GM18870 (cell line): ENCODE data around the gene SLC22A1.
"Not testable (repeated sequence)": the region's sequence is repeated elsewhere in the genome, so short reads cannot be mapped to it uniquely, and the experiment has no call there.

Experiments used
- ATAC-seq: cut with Tn5 transposase; IDR thresholded peaks from one replicate; pipeline ENCODE4 v1.9.1; 2021; ENCODE audit warnings: moderate library complexity; ENCODE audit not compliant: unreplicated experiment

Gene SLC22A1

DNA sequence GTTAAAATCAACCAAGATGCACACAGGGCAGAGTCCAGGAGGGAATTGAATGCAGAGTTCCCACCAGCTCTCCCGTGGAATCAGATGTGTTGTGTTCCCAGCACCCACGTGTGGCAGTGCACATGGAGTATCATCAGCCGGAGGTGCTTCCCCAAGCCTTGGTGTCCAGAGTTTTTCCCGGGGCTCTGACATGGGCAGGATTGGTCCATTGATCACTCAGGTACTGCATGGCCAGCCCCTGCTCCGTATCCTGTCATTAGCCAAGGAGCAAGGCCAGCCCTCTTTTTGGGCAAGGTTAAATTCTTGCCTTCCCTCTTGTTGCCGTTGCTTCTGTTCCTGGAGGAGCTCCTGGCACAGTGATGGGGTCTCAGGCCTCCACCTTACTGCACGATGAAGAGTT lies 28.6 kb upstream of the SLC22A1 start:
- no peak for ATAC-seq

DNA sequence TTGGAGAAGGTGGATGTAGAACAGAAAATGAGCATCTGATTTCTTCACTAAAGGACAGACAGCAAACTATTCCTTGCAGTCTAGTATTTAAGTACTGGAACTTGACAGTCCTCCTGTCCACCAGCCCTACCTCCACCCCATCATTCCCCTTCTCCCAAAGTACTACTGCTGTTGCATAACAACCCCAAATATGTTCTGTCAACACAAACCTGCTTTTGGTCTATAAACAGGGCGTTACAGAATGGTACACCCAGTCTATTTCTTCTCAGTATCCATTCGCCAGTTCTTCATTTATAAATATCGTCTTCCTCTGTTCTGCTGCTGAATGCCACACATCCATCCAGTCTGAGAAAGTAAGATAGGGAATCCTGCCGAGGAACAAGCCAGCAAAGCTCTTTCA lies 27.7 kb upstream of the SLC22A1 start:
- no peak for ATAC-seq

- no peak for ATAC-seq
Observed at GRCh38 chr6:160095146-160095845, 26.3 kb upstream of the SLC22A1 start.

DNA sequence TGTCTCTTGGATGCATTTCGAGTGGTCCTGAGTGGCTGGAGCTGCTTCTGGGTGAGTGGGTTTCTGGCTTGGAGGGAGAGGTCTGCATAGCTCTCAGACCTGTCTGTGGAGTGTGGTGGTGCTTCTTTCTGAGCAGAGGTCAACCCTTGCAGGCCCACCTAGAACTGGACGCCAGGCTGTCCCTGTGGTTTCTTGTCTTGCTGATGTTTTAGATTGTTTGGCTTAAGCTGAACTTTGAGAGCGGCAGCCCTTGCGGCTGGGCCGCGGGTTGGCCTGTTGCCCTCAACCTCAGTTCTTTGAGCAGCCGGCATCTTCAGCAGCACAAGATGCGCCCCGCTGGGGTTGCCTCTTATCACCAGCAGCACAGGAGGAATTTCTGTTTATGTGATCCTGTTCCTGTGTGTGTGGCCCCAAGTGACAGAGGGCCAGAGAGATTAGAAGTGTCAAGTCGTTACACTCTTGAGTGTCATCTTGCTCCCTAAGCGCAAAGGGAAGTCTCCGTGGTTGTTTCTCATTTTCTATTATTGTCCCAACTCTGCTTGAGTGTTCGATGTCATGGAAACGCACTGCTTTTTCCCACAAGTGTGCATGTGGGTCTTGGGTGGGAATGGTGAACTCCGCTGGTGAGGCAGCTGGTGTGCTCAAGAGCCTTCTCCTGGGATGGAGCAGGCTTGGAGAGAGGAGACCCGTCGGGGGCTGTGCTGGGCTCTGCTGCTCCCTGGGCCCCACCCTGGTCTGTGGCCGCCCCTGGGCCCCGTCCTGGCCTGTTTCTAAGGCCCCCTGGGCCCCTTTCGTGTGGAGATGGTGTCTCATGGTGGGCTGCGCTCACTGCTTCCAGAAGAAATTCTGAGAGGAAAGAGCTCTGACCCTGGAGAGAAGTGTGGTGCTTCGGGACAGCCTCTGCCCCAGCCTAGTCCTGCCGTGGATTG lies 20.1 kb upstream of the SLC22A1 start:
- ATAC-seq, result no peak

- ATAC-seq, result no peak
Observed at GRCh38 chr6:160102399-160102798, 19.2 kb upstream of the SLC22A1 start.

GRCh38 chr6:160102956-160103824 lies 18.4 kb upstream of the SLC22A1 start:
- ATAC-seq, result no peak

GRCh38 chr6:160103825-160104100 lies 17.9 kb upstream of the SLC22A1 start:
- ATAC-seq, result no peak

DNA sequence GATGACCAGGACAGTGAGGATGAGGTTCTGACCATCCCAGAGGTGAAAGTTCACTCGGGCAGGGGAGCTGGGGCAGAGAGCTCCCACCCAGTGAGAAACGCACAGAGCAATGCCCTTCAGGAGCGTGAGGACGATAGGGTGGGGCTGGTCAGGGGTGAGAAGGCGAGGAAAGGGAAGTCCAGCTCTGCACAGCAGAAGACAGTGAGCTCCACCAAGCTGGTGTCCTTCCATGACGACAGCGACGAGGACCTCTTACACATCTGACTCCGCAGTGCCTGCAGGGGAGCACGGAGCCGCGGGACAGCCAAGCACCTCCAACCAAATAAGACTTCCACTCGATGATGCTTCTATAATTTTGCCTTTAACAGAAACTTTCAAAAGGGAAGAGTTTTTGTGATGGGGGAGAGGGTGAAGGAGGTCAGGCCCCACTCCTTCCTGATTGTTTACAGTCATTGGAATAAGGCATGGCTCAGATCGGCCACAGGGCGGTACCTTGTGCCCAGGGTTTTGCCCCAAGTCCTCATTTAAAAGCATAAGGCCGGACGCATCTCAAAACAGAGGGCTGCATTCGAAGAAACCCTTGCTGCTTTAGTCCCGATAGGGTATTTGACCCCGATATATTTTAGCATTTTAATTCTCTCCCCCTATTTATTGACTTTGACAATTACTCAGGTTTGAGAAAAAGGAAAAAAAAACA lies 16.6 kb upstream of the SLC22A1 start:
- no peak for ATAC-seq

DNA sequence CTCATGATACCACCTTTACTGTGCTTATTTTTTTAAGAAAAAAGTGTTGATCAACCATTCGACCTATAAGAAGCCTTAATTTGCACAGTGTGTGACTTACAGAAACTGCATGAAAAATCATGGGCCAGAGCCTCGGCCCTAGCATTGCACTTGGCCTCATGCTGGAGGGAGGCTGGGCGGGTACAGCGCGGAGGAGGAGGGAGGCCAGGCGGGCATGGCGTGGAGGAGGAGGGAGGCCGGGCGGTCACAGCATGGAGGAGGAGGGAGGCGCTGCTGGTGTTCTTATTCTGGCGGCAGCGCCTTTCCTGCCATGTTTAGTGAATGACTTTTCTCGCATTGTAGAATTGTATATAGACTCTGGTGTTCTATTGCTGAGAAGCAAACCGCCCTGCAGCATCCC lies 15.6 kb upstream of the SLC22A1 start:
- no peak for ATAC-seq

- no peak for ATAC-seq
Observed at GRCh38 chr6:160106701-160107100, 14.9 kb upstream of the SLC22A1 start.

GRCh38 chr6:160108077-160108476 lies 13.5 kb upstream of the SLC22A1 start:
- no peak for ATAC-seq

DNA sequence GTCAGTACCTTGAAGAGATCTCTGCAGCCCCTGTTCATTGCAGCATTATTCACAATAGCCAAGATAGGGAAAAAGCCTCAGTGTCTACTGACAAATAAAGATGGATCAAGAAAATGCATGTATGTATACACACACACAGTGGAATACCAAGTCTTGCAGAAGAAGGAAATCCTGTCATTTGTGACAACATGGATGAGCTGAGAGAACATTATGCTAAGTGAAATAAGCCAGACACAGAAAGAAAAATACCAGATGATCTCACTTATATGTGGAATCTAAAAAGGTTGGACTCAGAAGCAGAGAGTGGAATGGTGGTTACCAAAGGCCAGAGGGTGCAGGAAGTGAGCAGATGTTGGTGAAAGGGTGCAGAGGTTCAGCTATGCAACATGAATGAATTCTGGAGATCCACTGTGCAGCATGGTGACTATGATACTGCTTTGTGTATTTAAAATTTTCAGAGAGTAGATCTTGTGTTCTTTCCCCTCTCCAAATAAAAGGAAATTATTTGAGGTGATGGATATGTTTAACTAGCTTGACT lies 11.0 kb upstream of the SLC22A1 start:
- ATAC-seq, result no peak

DNA sequence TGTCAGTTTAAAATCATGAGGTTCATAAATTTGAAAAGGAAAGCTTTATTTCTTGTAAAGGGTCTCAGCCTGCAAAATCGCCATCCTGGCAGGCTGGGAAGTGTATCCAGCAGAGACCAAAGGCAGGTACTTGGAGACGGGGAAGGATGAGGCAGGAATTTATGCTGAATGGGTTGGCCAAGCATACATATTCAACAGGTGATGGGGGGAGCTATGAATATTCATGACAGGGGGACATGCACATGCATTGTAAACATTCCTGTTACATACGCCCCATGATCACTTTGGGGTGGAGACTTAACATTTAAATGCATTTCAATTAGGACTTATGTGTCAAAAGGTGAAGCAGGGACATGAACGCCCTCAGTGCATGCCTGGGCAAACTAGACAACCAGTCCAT lies 9.8 kb upstream of the SLC22A1 start:
- ATAC-seq, result no peak

GRCh38 chr6:160112628-160113299 lies 8.9 kb upstream of the SLC22A1 start:
- no peak for ATAC-seq

DNA sequence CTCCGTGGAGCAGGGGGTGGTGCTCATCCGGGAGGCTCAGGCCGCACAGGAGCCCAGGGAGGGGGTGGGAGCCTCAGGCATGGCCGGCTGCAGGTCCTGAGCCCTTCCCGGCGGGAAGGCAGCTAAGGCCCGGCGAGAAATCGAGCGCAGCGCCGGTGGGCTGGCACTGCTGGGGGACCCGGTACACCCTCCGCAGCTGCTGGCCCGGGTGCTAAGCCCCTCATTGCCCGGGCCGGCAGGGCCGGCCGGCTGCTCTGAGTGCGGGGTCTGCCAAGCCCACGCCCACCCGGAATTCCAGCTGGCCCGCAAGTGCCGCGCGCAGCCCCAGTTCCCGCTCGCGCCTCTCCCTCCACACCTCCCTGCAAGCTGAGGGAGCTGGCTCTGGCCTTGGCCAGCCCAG lies 7.1 kb upstream of the SLC22A1 start:
- not testable (repeated sequence) for ATAC-seq

DNA sequence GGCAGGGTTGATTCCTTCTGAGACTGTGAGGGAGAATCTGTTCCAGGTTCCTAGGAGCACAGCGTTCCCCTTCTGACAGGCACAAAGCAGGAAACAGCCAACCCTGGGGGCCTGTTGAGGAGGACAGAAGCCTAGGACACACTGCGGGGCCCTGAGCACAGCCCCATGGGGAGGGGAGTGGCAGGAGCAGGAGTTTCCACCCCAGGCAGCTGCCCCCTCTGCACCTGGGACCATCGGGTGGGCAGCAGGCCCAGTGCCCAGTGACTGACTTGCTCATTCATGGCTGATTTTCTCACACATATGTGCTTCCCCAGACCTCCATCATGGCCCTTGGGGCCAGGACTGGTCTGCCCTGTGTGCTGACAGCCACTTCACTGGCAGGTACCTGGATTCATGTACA lies 6.2 kb upstream of the SLC22A1 start:
- no peak for ATAC-seq

DNA sequence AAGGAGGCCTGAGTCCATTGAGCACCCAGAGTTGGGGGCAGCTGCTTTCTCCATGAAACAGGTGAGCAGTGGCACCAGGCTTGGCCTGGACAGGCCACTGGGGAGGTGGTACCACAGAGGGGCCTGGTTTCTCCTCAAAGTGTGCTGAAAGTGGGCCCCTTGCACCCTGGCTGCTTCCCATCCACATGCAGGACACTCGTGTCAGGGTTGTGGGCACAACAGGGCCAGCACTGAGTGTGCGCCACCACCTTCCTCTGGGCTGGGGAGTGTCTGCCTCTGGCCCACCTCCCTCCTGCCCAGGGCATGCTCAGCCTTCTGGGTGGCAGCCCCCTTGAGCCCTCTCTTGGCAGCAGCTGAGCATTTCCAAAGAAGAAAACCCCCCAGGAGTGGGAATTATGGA lies 5.2 kb upstream of the SLC22A1 start:
- ATAC-seq, result no peak

- ATAC-seq, result no peak
Observed at GRCh38 chr6:160117137-160117536, 4.5 kb upstream of the SLC22A1 start.

- no peak for ATAC-seq
Observed at GRCh38 chr6:160118620-160119229, 2.9 kb upstream of the SLC22A1 start.

DNA sequence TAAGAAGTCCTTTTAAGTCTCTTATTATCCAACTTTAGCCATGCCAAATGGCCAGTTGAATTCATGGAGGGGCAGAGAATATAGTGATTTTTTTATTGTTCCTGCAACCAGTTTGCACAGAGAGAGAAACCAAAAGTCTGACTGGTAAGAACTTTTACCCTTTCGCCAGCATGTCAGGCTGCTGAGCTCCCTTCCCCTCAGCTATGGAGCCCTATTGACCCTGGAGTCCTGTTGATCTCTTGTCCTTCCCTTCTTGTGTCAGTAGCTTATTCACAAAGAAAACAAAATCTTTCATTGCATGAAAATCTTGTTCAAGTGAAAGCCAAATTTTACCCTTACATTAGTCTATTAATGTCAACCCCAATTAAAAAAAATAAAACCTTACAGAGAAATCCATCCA lies 1.5 kb upstream of the SLC22A1 start:
- ATAC-seq, result no peak
